HG03469 (cell line): ENCODE results near the gene HOXC6.

Experiments used
- ATAC-seq: cut with Tn5 transposase; IDR thresholded peaks from one replicate; pipeline ENCODE4 v1.9.1; 2021; ENCODE audit warnings: mild to moderate bottlenecking, moderate library complexity, moderate number of reproducible peaks; ENCODE audit not compliant: unreplicated experiment

HOXC6 gene

GRCh38 chr12:54012631-54013409 is 15.4 kb upstream of the HOXC6 start:
- no peak for ATAC-seq

GRCh38 chr12:54014377-54015017 is 13.7 kb upstream of the HOXC6 start:
- no peak for ATAC-seq

- ATAC-seq: no peak
Observed at GRCh38 chr12:54015018-54015931, 13.0 kb upstream of the HOXC6 start.

- ATAC-seq: no peak
Observed at GRCh38 chr12:54016051-54016450, 12.2 kb upstream of the HOXC6 start.

GRCh38 chr12:54016478-54016964 is 11.7 kb upstream of the HOXC6 start:
- ATAC-seq: no peak

- ATAC-seq: no peak
Observed at GRCh38 chr12:54017027-54017788, 11.0 kb upstream of the HOXC6 start.

GRCh38 chr12:54017878-54018467 is 10.3 kb upstream of the HOXC6 start:
- peak; percentile 69 for ATAC-seq

- no peak for ATAC-seq
Observed at GRCh38 chr12:54018468-54018984, 9.7 kb upstream of the HOXC6 start.

GRCh38 chr12:54019091-54019811 is 9.0 kb upstream of the HOXC6 start:
- ATAC-seq: no peak

GRCh38 chr12:54019924-54020590 is 8.2 kb upstream of the HOXC6 start:
- ATAC-seq: no peak

GRCh38 chr12:54020591-54021405 is 7.4 kb upstream of the HOXC6 start:
- ATAC-seq: no peak

- ATAC-seq: no peak
Observed at GRCh38 chr12:54021432-54022013, 6.7 kb upstream of the HOXC6 start.

GRCh38 chr12:54022960-54023884 is 5.0 kb upstream of the HOXC6 start:
- ATAC-seq: no peak

- no peak for ATAC-seq
Observed at GRCh38 chr12:54024127-54024526, 4.1 kb upstream of the HOXC6 start.

- no peak for ATAC-seq
Observed at GRCh38 chr12:54024581-54025305, 3.5 kb upstream of the HOXC6 start.
